ENCODE data around the gene MCC. TPM values are rescaled to one million over a fixed set of nuclear protein-coding genes. Genes with fewer than 3 reads are reported as not detected.

The MCC gene
- total RNA-seq, 2 donors from 2014 or later = 164 to 187 TPM

DNA sequence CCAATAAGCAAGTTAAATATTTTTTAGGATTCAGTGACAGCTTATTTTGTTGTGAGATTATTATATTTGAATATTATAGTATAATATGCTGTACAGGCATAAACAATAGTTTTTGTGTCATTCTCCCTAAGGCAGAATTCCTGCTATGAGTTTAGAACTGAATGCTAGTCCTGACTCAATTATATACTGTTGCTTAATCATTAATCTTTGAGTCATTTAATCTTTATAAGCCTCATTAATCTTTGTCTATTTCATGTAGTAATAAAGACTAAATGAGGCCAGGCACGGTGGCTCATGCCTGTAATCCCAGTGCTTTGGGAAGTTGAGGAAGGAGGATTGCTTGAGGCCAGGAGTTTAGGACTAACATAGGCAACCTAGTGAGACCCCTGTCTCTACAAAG is 515.2 kb downstream of the MCC start:
- H3K4me3 Mint-ChIP-seq = no peak overlapping the region
- Histone ChIP-seq H3K9me3 (ENCODE audit: control insufficient read depth, low read length) (no peaks in the 10 kb centered on the region), H3K36me3 (ENCODE audit: control insufficient read depth, insufficient read depth, low read length) (no peaks in the 10 kb centered on the region), H3K9ac (ENCODE audit: extremely low read depth, low read length, poor library complexity, severe bottlenecking) (no peak overlapping the region), H3K4me3 (ENCODE audit: low read length) (no peak overlapping the region), H3K27ac (ENCODE audit: low read depth, low read length) (no peak overlapping the region), H3K27me3 (ENCODE audit: control insufficient read depth, insufficient read depth, low read length, poor library complexity, severe bottlenecking) (no peaks in the 10 kb centered on the region), H3K4me1 (ENCODE audit: control insufficient read depth, insufficient read depth, low read length) (no peaks in the 10 kb centered on the region)
- no peaks in the 10 kb centered on the region for H3K9me3 Mint-ChIP-seq
- no peaks in the 10 kb centered on the region for H3K27me3 Mint-ChIP-seq (ENCODE audit: insufficient read depth)
- no peak overlapping the region for H3K27ac Mint-ChIP-seq
- WGBS, 2 experiments (ENCODE audit: insufficient coverage in 1 of 2, insufficient read length in 1 of 2) = 96% methylated on average over 1 of the region's 1 CpG; no CpG with 5 or more reads in 1 of the 2 experiments
- no peaks in the 10 kb centered on the region for H3K36me3 Mint-ChIP-seq (ENCODE audit: low read depth)
- DNase-seq = no peak
- TF ChIP-seq, protein P1, sequence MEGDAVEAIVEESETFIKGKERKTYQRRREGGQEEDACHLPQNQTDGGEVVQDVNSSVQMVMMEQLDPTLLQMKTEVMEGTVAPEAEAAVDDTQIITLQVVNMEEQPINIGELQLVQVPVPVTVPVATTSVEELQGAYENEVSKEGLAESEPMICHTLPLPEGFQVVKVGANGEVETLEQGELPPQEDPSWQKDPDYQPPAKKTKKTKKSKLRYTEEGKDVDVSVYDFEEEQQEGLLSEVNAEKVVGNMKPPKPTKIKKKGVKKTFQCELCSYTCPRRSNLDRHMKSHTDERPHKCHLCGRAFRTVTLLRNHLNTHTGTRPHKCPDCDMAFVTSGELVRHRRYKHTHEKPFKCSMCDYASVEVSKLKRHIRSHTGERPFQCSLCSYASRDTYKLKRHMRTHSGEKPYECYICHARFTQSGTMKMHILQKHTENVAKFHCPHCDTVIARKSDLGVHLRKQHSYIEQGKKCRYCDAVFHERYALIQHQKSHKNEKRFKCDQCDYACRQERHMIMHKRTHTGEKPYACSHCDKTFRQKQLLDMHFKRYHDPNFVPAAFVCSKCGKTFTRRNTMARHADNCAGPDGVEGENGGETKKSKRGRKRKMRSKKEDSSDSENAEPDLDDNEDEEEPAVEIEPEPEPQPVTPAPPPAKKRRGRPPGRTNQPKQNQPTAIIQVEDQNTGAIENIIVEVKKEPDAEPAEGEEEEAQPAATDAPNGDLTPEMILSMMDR (conservative IDR thresholded peaks at IDR 0.05) = no peak
- H3K4me1 Mint-ChIP-seq = peaks cover 22% of the 10 kb centered on the region

Other genes starting within 250 kb of the MCC start
- gene TSSK1B, start 53.5 kb downstream of the MCC start, total RNA-seq = under 1 TPM in 1 of 2 donors, not detected in 1; 0.11 TPM
- gene YTHDC2, start 25.2 kb upstream of the MCC start, total RNA-seq = 10 to 100 TPM; 25.6 to 27.4 TPM